Testis (tissue), 3 donors: ENCODE results near the gene SPDYE4. TPM values are rescaled to one million over a fixed set of nuclear protein-coding genes. Genes with fewer than 3 reads are reported as not detected.

Experiments
- DNase-seq: peaks from one replicate; pipeline ENCODE4 v3.0.0-alpha.2; 2019
- H3K27ac ChIP-seq, 2 donors: fragments of 200-600 bp; sonication (generic); one replicate each; pipeline ENCODE4 v1.5.1; 2019
- H3K27me3 ChIP-seq: fragments of 200-600 bp; sonication (generic); one replicate; pipeline ENCODE4 v1.5.1; 2019
- H3K36me3 ChIP-seq: fragments of 200-600 bp; sonication (generic); one replicate; pipeline ENCODE4 v1.5.1; 2017; ENCODE audit warnings: low read depth; ENCODE audit errors: missing control alignments
- H3K4me1 ChIP-seq: fragments of 200-600 bp; sonication (generic); one replicate; pipeline ENCODE4 v1.5.1; 2019
- H3K4me3 ChIP-seq, 2 donors: fragments of 200-600 bp; sonication (generic); one replicate each; pipeline ENCODE4 v1.5.1; 2017 to 2019
- H3K9me3 ChIP-seq: fragments of 200-600 bp; sonication (generic); one replicate; pipeline ENCODE4 v1.5.1; 2017
- POLR2A ChIP-seq: fragments of 450-650 bp; IDR thresholded peaks from one replicate; pipeline ENCODE4 v1.6.1; 2017; ENCODE audit warnings: antibody characterized with exemption, mild to moderate bottlenecking, moderate library complexity
- WGBS, 2 donors: methylation state at CpG; one replicate each; pipeline ENCODE4 v1.1.5; 2018; 5-methylcytosine and 5-hydroxymethylcytosine counted together
- intact Hi-C: fragments of 100-400 bp; cut with DNase I; formaldehyde crosslinking; loops from one replicate; pipeline ENCODE4 v1.15.1; 2023; ENCODE audit warnings: low total_unique reads
- polyA plus RNA-seq: library from polyadenylated mRNA; stranded (reverse); fragments of 350-450 nt; fragmentation: Illumina TruSeq; extraction: RNeasy Lipid Tissue Mini Kit (QIAGEN cat#74804); gene quantifications from one replicate; pipeline ENCODE4 v1.2.3, GENCODE V29; 2014; ENCODE audit warnings: low read depth, low replicate concordance; ENCODE audit not compliant: insufficient read depth
- total RNA-seq, 2 donors: library from RNA; depleted of rRNA; stranded (reverse); fragments of >200 nt; gene quantifications; one replicate each; pipeline ENCODE4 v1.2.3, GENCODE V29; 2016
- TF ChIP-seq, protein P1 (sequence below), 3 experiments: fragments of 450-650 bp in 2 of 3; fragments of 200-600 bp in 1 of 3; sonication (generic) in 1 of 3; IDR thresholded peaks; one replicate each; pipeline ENCODE4 v1.5.1; 2016 to 2019; ENCODE audit warnings: antibody characterized with exemption in 3 of 3, mild to moderate bottlenecking in 2 of 3, moderate library complexity in 1 of 3

Gene SPDYE4
- total and polyA plus RNA-seq, 3 donors from 2014 or later: 3.3 to 19.6 (median 17.6) TPM

DNA sequence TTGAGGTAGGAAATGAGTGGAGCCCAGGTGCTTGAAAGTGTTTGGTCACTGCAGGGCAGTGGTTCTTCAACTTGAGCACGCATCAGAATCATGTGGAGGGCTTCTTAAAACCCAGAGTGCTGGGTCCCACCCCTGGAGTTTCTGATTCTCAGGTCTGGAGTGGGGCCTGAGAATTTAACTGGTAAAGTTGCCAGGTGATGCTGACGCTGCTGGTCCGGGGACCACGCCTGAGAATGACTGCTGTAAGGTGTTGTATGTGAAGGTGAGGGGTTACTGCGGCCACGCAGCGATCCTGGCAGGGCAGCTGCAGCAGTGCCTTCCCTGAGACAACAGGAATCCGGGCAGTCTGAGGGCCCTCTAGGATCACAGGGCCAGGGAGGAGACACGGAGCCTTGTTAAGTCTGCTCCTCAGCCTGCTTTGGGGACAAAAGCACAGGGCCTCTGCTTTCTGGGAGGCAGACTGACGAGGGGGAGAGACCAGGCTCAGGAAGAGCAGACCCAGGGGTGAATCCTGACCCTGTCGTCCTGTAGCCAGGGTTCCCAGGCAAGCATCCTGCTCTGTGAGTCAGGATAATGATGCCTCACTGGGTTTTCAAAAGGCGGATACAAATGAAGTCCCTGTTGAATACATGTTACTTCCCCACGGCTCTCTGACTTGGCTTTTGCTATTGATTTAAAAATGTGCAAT lies 30.0 kb downstream of the SPDYE4 start:
- TF ChIP-seq POLR2A: no peak
- TF ChIP-seq, protein P1, sequence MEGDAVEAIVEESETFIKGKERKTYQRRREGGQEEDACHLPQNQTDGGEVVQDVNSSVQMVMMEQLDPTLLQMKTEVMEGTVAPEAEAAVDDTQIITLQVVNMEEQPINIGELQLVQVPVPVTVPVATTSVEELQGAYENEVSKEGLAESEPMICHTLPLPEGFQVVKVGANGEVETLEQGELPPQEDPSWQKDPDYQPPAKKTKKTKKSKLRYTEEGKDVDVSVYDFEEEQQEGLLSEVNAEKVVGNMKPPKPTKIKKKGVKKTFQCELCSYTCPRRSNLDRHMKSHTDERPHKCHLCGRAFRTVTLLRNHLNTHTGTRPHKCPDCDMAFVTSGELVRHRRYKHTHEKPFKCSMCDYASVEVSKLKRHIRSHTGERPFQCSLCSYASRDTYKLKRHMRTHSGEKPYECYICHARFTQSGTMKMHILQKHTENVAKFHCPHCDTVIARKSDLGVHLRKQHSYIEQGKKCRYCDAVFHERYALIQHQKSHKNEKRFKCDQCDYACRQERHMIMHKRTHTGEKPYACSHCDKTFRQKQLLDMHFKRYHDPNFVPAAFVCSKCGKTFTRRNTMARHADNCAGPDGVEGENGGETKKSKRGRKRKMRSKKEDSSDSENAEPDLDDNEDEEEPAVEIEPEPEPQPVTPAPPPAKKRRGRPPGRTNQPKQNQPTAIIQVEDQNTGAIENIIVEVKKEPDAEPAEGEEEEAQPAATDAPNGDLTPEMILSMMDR (IDR thresholded peaks at IDR 0.05): no peak
- DNase-seq: no peak
- Histone ChIP-seq H3K4me1 (no peaks in the 10 kb centered on the region), H3K9me3 (no peaks in the 10 kb centered on the region), H3K4me3 (no peak overlapping the region), H3K36me3 (no peaks in the 10 kb centered on the region), H3K27ac (no peak overlapping the region), H3K27me3 (no peaks in the 10 kb centered on the region)
- WGBS, 2 donors: 85 to 86% methylated on average over 8 to 13 of the region's 13 CpGs
- intact Hi-C loops: no loop called here

DNA sequence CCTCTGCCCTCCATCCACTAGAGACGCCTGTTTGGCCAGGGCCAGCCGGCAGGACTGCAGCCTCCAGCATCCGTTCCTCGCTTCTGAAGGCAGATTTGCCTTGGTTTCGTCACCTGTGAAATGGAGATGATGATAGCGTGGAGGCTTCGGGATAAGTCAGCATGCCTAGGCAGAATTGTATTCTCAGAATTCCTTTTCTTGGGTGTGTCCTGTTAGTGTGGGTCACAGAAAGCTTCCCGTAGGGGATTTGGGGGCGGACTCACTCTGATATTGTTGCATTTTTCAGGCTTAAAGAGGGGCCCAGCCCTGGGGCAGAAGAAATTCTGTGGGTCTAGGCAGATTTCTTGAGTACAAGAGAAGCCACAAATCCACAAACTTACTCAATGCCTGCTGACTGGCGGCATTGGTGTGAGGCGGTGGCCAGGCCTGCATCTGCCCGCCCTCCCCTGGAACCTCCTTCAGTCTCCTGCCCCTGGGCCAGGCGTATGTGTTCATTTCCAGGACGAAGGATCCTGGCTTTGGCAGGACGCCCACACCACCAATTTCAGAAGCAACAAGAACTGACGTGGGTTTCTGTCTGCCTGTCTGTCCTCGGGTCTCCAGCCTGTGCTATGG lies 31.3 kb downstream of the SPDYE4 start:
- peak; percentile 13 for DNase-seq
- H3K4me1 ChIP-seq: no peaks in the 10 kb centered on the region
- H3K36me3 ChIP-seq: no peaks in the 10 kb centered on the region
- intact Hi-C loops: no loop called here
- WGBS, 2 donors: 67 to 74% methylated on average over 15 to 17 of the region's 17 CpGs
- TF ChIP-seq POLR2A: no peak
- TF ChIP-seq, protein P1 (IDR thresholded peaks at IDR 0.05): no peak
- H3K4me3 ChIP-seq: no peak overlapping the region
- no peak overlapping the region for H3K27ac ChIP-seq
- no peaks in the 10 kb centered on the region for H3K9me3 ChIP-seq
- H3K27me3 ChIP-seq: no peaks in the 10 kb centered on the region

DNA sequence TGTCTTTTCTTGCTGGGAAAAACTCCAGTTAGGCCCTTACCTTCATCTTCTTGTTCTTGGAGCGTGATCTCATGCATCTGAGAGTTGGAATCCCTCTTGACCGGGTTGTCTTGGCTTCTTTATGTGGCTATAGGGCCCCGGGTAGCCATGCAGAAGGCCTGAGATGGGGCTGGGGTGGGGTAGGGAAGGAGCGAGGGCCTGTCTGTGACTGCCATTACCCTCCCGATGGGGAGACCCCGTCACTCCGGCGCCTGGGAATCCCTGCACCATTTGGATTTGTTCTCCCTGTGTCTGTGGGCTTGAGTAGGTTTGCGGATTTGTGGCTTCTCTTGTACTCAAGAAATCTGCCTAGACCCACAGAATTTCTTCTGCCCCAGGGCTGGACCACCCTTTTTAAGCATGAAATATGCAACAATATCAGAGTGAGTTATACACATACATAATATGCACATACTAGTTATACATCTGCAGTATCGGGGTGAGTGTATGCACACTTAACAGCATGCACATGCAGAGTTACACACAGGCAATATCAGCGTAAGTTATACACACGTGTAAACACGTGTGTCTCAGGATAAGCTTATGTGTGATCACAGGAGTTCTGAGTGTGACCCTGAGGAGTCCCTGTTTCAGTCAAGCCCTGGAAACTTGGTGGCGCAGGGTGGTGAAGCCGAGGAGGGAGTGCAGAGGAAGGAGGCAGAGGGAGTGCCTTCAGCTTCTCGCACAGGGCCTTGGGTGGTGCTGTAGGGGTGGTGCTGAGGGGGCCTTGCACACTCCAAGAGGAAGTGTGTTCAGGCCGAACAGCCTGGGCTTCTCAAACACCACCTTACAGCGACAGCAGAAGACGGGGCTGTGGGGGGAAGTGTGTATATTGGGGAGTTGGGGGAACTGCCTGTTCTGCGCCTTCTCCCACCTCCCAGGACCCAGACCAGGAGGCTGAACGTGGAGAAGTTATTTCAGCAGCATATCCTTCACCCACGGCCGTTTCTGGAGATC lies 32.2 kb downstream of the SPDYE4 start:
- DNase-seq: peak; percentile 10
- WGBS, 2 donors: 83 to 84% methylated on average over 23 of the region's 23 CpGs
- no peaks in the 10 kb centered on the region for H3K27me3 ChIP-seq
- H3K36me3 ChIP-seq: no peaks in the 10 kb centered on the region
- no peaks in the 10 kb centered on the region for H3K4me1 ChIP-seq
- TF ChIP-seq, protein P1 (IDR thresholded peaks at IDR 0.05): no peak
- H3K4me3 ChIP-seq: no peak overlapping the region
- intact Hi-C loops: no loop called here
- H3K27ac ChIP-seq: no peak overlapping the region
- H3K9me3 ChIP-seq: no peaks in the 10 kb centered on the region

DNA sequence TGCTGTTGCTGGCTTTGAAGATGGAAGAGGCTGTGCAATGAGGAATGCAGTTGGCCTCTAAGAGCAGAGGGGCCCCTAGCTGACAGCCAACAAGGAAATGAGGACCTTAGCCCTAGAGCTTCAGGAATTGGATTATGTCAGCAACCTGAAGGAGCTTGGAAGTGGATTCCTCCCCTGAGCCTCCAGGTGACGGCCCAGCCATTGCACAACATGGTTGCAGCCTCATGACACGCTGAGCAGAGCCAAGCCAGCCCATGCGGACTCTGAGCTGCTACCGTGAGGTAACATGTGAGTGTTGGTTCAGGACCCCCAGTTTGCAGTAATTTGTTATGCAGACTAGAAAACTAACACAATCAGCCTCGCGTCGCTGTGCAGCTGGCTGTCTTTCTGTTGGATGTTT lies 33.9 kb downstream of the SPDYE4 start:
- WGBS, 2 donors: 92 to 94% methylated on average over 7 of the region's 7 CpGs
- H3K36me3 ChIP-seq: no peaks in the 10 kb centered on the region
- H3K27ac ChIP-seq: no peak overlapping the region
- TF ChIP-seq POLR2A: no peak
- TF ChIP-seq, protein P1 (IDR thresholded peaks at IDR 0.05): no peak
- no peaks in the 10 kb centered on the region for H3K27me3 ChIP-seq
- intact Hi-C loops: no loop called here
- H3K4me1 ChIP-seq: no peaks in the 10 kb centered on the region
- H3K4me3 ChIP-seq: no peak overlapping the region
- no peaks in the 10 kb centered on the region for H3K9me3 ChIP-seq
- no peak for DNase-seq
